H1 (cell line): Measurements from ENCODE around the gene DENND2A. TPM values are rescaled to one million over a fixed set of nuclear protein-coding genes. Genes with fewer than 3 reads are reported as not detected.

Source experiments
- CTCF ChIA-PET: fragments of 300-600 bp; sonication (Branson Sonifier 250); formaldehyde crosslinking; loops from one replicate; lab custom pipeline; 2021; ENCODE audit not compliant: partially characterized antibody; lab: Charles Lee
- POLR2A ChIA-PET: fragments of 300-600 bp; sonication (Branson Sonifier 250); formaldehyde crosslinking; loops from one replicate; lab custom pipeline; 2021; ENCODE audit warnings: inconsistent platforms; ENCODE audit not compliant: partially characterized antibody; lab: Charles Lee
- DNase-seq, 2 experiments: peaks; one replicate each; pipeline versions ENCODE4 v3.0.0 to v3.0.0-alpha.2; 2010 to 2022; ENCODE audit warnings: low spot score in 2 of 2, low read depth in 1 of 2, mixed read lengths in 1 of 2
- FAIRE-seq: peaks from 2 replicates; lab custom pipeline; 2011; peaks lifted over from hg19 to GRCh38; lab: Jason Lieb, UNC
- H2AFZ ChIP-seq: 2 replicates; pipeline ENCODE4 v1.8.1; 2012; ENCODE audit warnings: low read length, inconsistent platforms
- H2AK5ac ChIP-seq: 2 replicates; pipeline ENCODE4 v1.6.1; 2013; ENCODE audit warnings: low read depth, low read length
- H2BK120ac ChIP-seq: replicated peaks from 2 replicates; pipeline ENCODE3; 2013; ENCODE audit warnings: low read depth, low read length, inconsistent platforms
- H2BK12ac ChIP-seq: 2 replicates; pipeline ENCODE4 v1.6.1; 2013; ENCODE audit warnings: low read depth, low read length
- H2BK15ac ChIP-seq: 2 replicates; pipeline ENCODE4 v1.6.1; 2013; ENCODE audit warnings: low read length
- H2BK20ac ChIP-seq: 2 replicates; pipeline ENCODE4 v1.6.1; 2013; ENCODE audit warnings: low read length
- H2BK5ac ChIP-seq: 2 replicates; pipeline ENCODE4 v1.6.1; 2013; ENCODE audit warnings: low read depth, low read length
- H3K14ac ChIP-seq: 2 replicates; pipeline ENCODE4 v1.6.1; 2013; ENCODE audit warnings: inconsistent platforms; ENCODE audit not compliant: insufficient read length
- H3K18ac ChIP-seq: 2 replicates; pipeline ENCODE4 v1.6.1; 2013; ENCODE audit warnings: low read length; ENCODE audit errors: extremely low read depth
- H3K23ac ChIP-seq: 2 replicates; pipeline ENCODE4 v1.6.1; 2013; ENCODE audit warnings: inconsistent platforms; ENCODE audit not compliant: insufficient read length
- H3K23me2 ChIP-seq: 2 replicates; pipeline ENCODE4 v1.6.1; 2013; ENCODE audit warnings: low read depth, low read length
- H3K27ac ChIP-seq: 2 replicates; pipeline ENCODE4 v1.6.1; 2011; ENCODE audit warnings: low read depth, low read length, inconsistent platforms
- H3K27me3 ChIP-seq, 4 experiments: replicated peaks in 1 of 4; 1 replicate in 1 of 4; 2 replicates in 3 of 4; pipeline versions ENCODE4 v1.6.1 to v1.8.1; 2011 to 2013; ENCODE audit warnings: low read length in 3 of 4, mild to moderate bottlenecking in 3 of 4, inconsistent platforms in 2 of 4, mixed read lengths in 2 of 4, moderate library complexity in 1 of 4; ENCODE audit not compliant: control insufficient read depth in 3 of 4, insufficient read depth in 3 of 4; ENCODE audit errors: extremely low read depth in 1 of 4
- H3K36me3 ChIP-seq, 4 experiments: 2 replicates each; pipeline versions ENCODE4 v1.6.1 to v1.8.1; 2011 to 2013; ENCODE audit warnings: mild to moderate bottlenecking in 4 of 4, low read length in 3 of 4, moderate library complexity in 2 of 4, control low read depth in 1 of 4, inconsistent platforms in 1 of 4; ENCODE audit not compliant: insufficient read depth in 4 of 4, control insufficient read depth in 2 of 4
- H3K4ac ChIP-seq: replicated peaks from 2 replicates; pipeline ENCODE3; 2013; ENCODE audit warnings: low read length, low read depth, mixed read lengths, inconsistent platforms; ENCODE audit not compliant: insufficient read length
- H3K4me1 ChIP-seq, 4 experiments: replicated peaks in 1 of 4; 1 replicate in 1 of 4; 2 replicates in 3 of 4; pipeline versions ENCODE4 v1.6.1 to v1.8.1; 2011 to 2013; ENCODE audit warnings: low read length in 3 of 4, inconsistent platforms in 2 of 4, mixed read lengths in 1 of 4; ENCODE audit not compliant: insufficient read depth in 4 of 4, control insufficient read depth in 3 of 4
- H3K4me2 ChIP-seq, 2 experiments: 2 replicates each; pipeline versions ENCODE4 v1.6.1 to v1.8.1; 2011 to 2013; ENCODE audit warnings: low read depth in 2 of 2, low read length in 2 of 2, control low read depth in 1 of 2, inconsistent platforms in 1 of 2, mild to moderate bottlenecking in 1 of 2; ENCODE audit not compliant: insufficient read depth in 1 of 2
- H3K4me3 ChIP-seq, 4 experiments: fragments of 200-600, 300-600 bp in 1 of 4; sonication (generic), shearing (Covaris generic), sonication (Bioruptor Twin) in 1 of 4; 2 replicates each; pipeline versions ENCODE4 v1.5.1 to v1.8.1; 2011 to 2016; ENCODE audit warnings: low read length in 4 of 4, low read depth in 3 of 4, control low read depth in 2 of 4, inconsistent platforms in 2 of 4, mild to moderate bottlenecking in 2 of 4, mixed read lengths in 1 of 4, moderate library complexity in 1 of 4; ENCODE audit not compliant: insufficient read depth in 2 of 4; ENCODE audit errors: extremely low read depth in 1 of 4
- H3K56ac ChIP-seq: replicated peaks from 2 replicates; pipeline ENCODE3; 2013; ENCODE audit warnings: low read depth, mild to moderate bottlenecking, mixed read lengths, low read length, inconsistent platforms; ENCODE audit not compliant: insufficient read length
- H3K79me1 ChIP-seq: 2 replicates; pipeline ENCODE4 v1.6.1; 2013; ENCODE audit warnings: low read depth, low read length, control low read depth
- H3K79me2 ChIP-seq, 2 experiments: 2 replicates each; pipeline versions ENCODE4 v1.6.1 to v1.8.1; 2012 to 2013; ENCODE audit warnings: low read length in 2 of 2, mild to moderate bottlenecking in 2 of 2, inconsistent platforms in 1 of 2; ENCODE audit not compliant: insufficient read depth in 2 of 2, control insufficient read depth in 1 of 2
- H3K9ac ChIP-seq, 4 experiments: replicated peaks in 1 of 4; 1 replicate in 1 of 4; 2 replicates in 3 of 4; pipeline versions ENCODE4 v1.6.1 to v1.8.1; 2011 to 2013; ENCODE audit warnings: low read depth in 3 of 4, low read length in 3 of 4, control low read depth in 2 of 4, mild to moderate bottlenecking in 2 of 4, moderate library complexity in 2 of 4, inconsistent platforms in 1 of 4; ENCODE audit errors: extremely low read depth in 1 of 4
- H3K9me3 ChIP-seq, 2 experiments: 2 replicates each; pipeline versions ENCODE4 v1.6.1 to v1.8.1; 2012 to 2013; ENCODE audit warnings: mild to moderate bottlenecking in 2 of 2, moderate library complexity in 2 of 2, control low read depth in 1 of 2, inconsistent platforms in 1 of 2, low read depth in 1 of 2, low read length in 1 of 2, mixed read lengths in 1 of 2; ENCODE audit not compliant: insufficient read depth in 2 of 2
- H4K20me1 ChIP-seq, 2 experiments: replicated peaks in 1 of 2; 2 replicates each; pipeline versions ENCODE3 to v1.8.1; 2011 to 2013; ENCODE audit warnings: inconsistent platforms in 2 of 2, low read length in 2 of 2, mild to moderate bottlenecking in 1 of 2; ENCODE audit not compliant: insufficient read depth in 2 of 2, control insufficient read depth in 1 of 2
- H4K5ac ChIP-seq: 2 replicates; pipeline ENCODE4 v1.6.1; 2013; ENCODE audit warnings: low read length, low read depth, mixed read lengths, inconsistent platforms; ENCODE audit not compliant: insufficient read length
- H4K8ac ChIP-seq: 2 replicates; pipeline ENCODE4 v1.8.0; 2013; ENCODE audit warnings: mild to moderate bottlenecking, moderate library complexity, low read length, inconsistent platforms; ENCODE audit not compliant: insufficient read depth; ENCODE audit errors: extremely low read depth
- H4K91ac ChIP-seq: replicated peaks from 2 replicates; pipeline ENCODE3; 2013; ENCODE audit warnings: low read length, mixed read lengths, inconsistent platforms; ENCODE audit not compliant: insufficient read length
- HDAC2 ChIP-seq, 2 experiments: fragments of 300-600 bp in 1 of 2; sonication (generic) in 1 of 2; IDR thresholded peaks; 2 replicates each; pipeline ENCODE4 v1.6.1; 2011 to 2012; ENCODE audit warnings: low read depth in 2 of 2, low read length in 2 of 2, mild to moderate bottlenecking in 2 of 2, moderate library complexity in 2 of 2, borderline replicate concordance in 1 of 2, inconsistent platforms in 1 of 2
- MAFK ChIP-seq: IDR thresholded peaks from 2 replicates; pipeline ENCODE4 v1.6.1; 2012; ENCODE audit warnings: low read depth, mild to moderate bottlenecking, improper control_type of control experiment, low read length
- PHF8 ChIP-seq: fragments of 200-600 bp; sonication (generic); conservative IDR thresholded peaks from 2 replicates; pipeline ENCODE4 v1.7.1; 2012; ENCODE audit warnings: low read depth, mild to moderate bottlenecking, inconsistent platforms, low read length, moderate library complexity
- SP2 ChIP-seq: IDR thresholded peaks from 2 replicates; pipeline ENCODE4 v1.6.1; 2012; ENCODE audit warnings: mild to moderate bottlenecking, low read length, inconsistent platforms
- SRF ChIP-seq: IDR thresholded peaks from 2 replicates; pipeline ENCODE4 v1.6.1; 2011; ENCODE audit warnings: mild to moderate bottlenecking, low read depth, low read length, moderate library complexity
- SUZ12 ChIP-seq: fragments of 200-600 bp; sonication (generic); IDR thresholded peaks from 2 replicates; pipeline ENCODE4 v1.6.1; 2012; ENCODE audit warnings: mild to moderate bottlenecking, inconsistent platforms, low read length, moderate library complexity, mixed read lengths
- TAF1 ChIP-seq: IDR thresholded peaks from 2 replicates; pipeline ENCODE4 v1.6.1; 2011; ENCODE audit warnings: mild to moderate bottlenecking, low read depth, low read length
- TEAD4 ChIP-seq: IDR thresholded peaks from 2 replicates; pipeline ENCODE4 v1.6.1; 2012; ENCODE audit warnings: low read depth, low read length, inconsistent platforms, mixed read lengths
- WGBS, 2 experiments: shearing (Covaris generic) in 1 of 2; methylation state at CpG; one replicate each; pipeline versions ENCODE4 v1.1.6 to v1.1.7; 2013 to 2015; ENCODE audit warnings: low lambda C conversion rate in 2 of 2, mixed read lengths in 2 of 2, inconsistent platforms in 1 of 2, low coverage in 1 of 2, missing lambda C conversion rate in 1 of 2; ENCODE audit not compliant: insufficient replicate concordance in 2 of 2, insufficient coverage in 1 of 2, insufficient read length in 1 of 2; ENCODE audit errors: extremely low coverage in 1 of 2, missing lambda C conversion rate in 1 of 2; 5-methylcytosine and 5-hydroxymethylcytosine counted together
- polyA plus RNA-seq, 7 experiments: library from polyadenylated mRNA; depleted of rRNA in 3 of 7; stranded (reverse) in 5 of 7; unstranded in 2 of 7; fragments of >200 nt in 5 of 7; fragments of 200-250 nt in 2 of 7; gene quantifications; 1 replicate in 5 of 7; 2 replicates in 1 of 7; 4 replicates in 1 of 7; pipeline versions ENCODE4 v1.2.1 to v1.2.3, GENCODE V29; 2011 to 2013; ENCODE audit warnings: missing spikeins in 2 of 7, mixed read lengths in 2 of 7
- total RNA-seq: library from RNA; stranded (reverse); fragmentation: NEBNext Ultra II Directional; extraction: Animal tissue kit (Norgen Biotek cat#: 25700); gene quantifications from 2 replicates; pipeline ENCODE4 v1.2.1, GENCODE V29; 2021
- TF ChIP-seq, protein P1 (sequence below): IDR thresholded peaks from 2 replicates; pipeline ENCODE4 v1.6.1; 2011; ENCODE audit warnings: low read depth, mild to moderate bottlenecking, low read length; ENCODE audit not compliant: insufficient read depth
- TF ChIP-seq, protein P2 (sequence below): IDR thresholded peaks from 2 replicates; pipeline ENCODE4 v1.6.1; 2012; ENCODE audit warnings: inconsistent platforms

DENND2A gene
- total and polyA plus RNA-seq, 2 of the 8 experiments (the other 6 are each of a cell fraction or from before 2014, with no cell fraction given), result 5.0 to 13.0 TPM

DNA sequence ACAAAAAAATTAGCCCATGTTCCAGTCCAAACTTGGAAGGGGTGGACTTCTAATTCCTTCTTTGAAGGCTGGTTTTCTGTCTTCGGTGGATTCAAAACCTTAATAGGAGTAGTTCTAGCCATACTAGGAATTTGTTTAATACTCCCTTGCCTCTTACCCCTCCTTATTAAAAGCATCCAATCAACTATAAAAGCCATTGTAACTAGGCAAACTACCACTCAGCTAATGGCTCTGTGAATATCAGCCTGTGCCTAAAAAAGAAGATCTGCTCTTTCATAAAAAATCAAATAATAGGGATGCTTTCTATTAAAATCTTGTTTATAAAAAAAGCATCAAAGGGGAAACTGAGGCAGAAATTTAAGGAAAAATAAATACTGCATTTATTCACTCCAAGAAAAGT, 28.0 kb upstream of the DENND2A start:
- Histone ChIP-seq H4K5ac (no peak overlapping the region), H3K79me1 (no peaks in the 10 kb centered on the region), H4K91ac (no peak overlapping the region), H2BK15ac (no peak overlapping the region), H2AK5ac (no peak overlapping the region), H3K9me3 (no peaks in the 10 kb centered on the region), H3K56ac (no peak overlapping the region), H2AFZ (no peak overlapping the region), H3K36me3 (no peaks in the 10 kb centered on the region), H3K4me2 (no peak overlapping the region), H2BK5ac (no peak overlapping the region), H3K4me3 (no peak overlapping the region), H4K8ac (no peak overlapping the region)
- DNase-seq (no peak), FAIRE-seq (no peak)
- WGBS, 2 experiments, result 88% methylated on average over 1 of the region's 1 CpG; no CpG with 5 or more reads in 1 of the 2 experiments
- no peak for TF ChIP-seq TAF1
- TF ChIP-seq, protein P1, sequence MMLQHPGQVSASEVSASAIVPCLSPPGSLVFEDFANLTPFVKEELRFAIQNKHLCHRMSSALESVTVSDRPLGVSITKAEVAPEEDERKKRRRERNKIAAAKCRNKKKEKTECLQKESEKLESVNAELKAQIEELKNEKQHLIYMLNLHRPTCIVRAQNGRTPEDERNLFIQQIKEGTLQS, result no peak
- TF ChIP-seq, protein P2, sequence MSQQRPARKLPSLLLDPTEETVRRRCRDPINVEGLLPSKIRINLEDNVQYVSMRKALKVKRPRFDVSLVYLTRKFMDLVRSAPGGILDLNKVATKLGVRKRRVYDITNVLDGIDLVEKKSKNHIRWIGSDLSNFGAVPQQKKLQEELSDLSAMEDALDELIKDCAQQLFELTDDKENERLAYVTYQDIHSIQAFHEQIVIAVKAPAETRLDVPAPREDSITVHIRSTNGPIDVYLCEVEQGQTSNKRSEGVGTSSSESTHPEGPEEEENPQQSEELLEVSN, result no peak
- TF ChIP-seq SUZ12, result no peak
- TF ChIP-seq MAFK, result no peak
- no peak for TF ChIP-seq SP2
- no peak for TF ChIP-seq HDAC2 (IDR thresholded peaks at IDR 0.05; ENCODE audit: borderline replicate concordance in 1 of 2, low read depth in 2 of 2, low read length in 2 of 2)
- no peak for TF ChIP-seq TEAD4
- no peak for TF ChIP-seq SRF
- no peak for TF ChIP-seq PHF8
- TF ChIP-seq, all 59 proteins: peak for 0
- Histone ChIP-seq H3K4me1 (peaks cover 0 to 6% (median 2%) of the 10 kb centered on the region in 4 experiments; a peak in 5 of 7 replicates), H2BK120ac (no peak overlapping the region), H2BK20ac (no peak overlapping the region), H3K23ac (no peak overlapping the region), H3K23me2 (peaks cover 5% of the 10 kb centered on the region; the same call in 1 of the 2 replicates), H3K14ac (no peak overlapping the region), H3K79me2 (no peaks in the 10 kb centered on the region), H3K4ac (no peak overlapping the region), H3K18ac (no peak overlapping the region), H2BK12ac (no peak overlapping the region), H3K27ac (no peak overlapping the region), H3K27me3 (peaks cover 0 to 1% (median under 1%) of the 10 kb centered on the region in 4 experiments; a peak in 2 of 7 replicates), H4K20me1 (no peaks in the 10 kb centered on the region), H3K9ac (no peak overlapping the region)
- POLR2A ChIA-PET, result interaction anchor here (1.7 kb wide), 1 partner anchor 11 kb away, joined by 4 read pairs; no protein-coding TSS in a partner anchor
- CTCF ChIA-PET, result interaction anchor here (0.9 to 2.0 kb wide), 6 partner anchors 8 to 151 kb away, joined by 3 to 6 read pairs (median 4); no protein-coding TSS in a partner anchor
